ENCODE measurements around the gene CALML3. TPM values are rescaled to one million over a fixed set of nuclear protein-coding genes. Genes with fewer than 3 reads are reported as not detected.

The CALML3 gene
- total RNA-seq, 1 experiment from 2014 or later, result not detected

- H3K27ac ChIP-seq (ENCODE audit: low read length), result no peak overlapping the region
- no peak overlapping the region for H3K4me3 ChIP-seq (ENCODE audit: low read depth in 2 of 2, low read length in 2 of 2)
- POLR2A ChIA-PET, result no interaction called here
- no peaks in the 10 kb centered on the region for H3K4me1 ChIP-seq (ENCODE audit: control insufficient read depth, insufficient read depth, low read length)
- H3K27me3 ChIP-seq (ENCODE audit: control insufficient read depth, insufficient read depth, low read length), result no peaks in the 10 kb centered on the region
- DNase-seq (ENCODE audit: low read depth, low spot score) (no peak), ATAC-seq (no peak; the same call in 1 of the 2 replicates)
- H3K36me3 ChIP-seq (ENCODE audit: control insufficient read depth, insufficient read depth, low read length), result no peaks in the 10 kb centered on the region
- intact Hi-C loops (cut with micrococcal nuclease; ENCODE audit: unreplicated experiment), result no loop called here
- CTCF ChIA-PET, result no interaction called here
- TF ChIP-seq SIN3A (IDR thresholded peaks at IDR 0.05; ENCODE audit: borderline replicate concordance, insufficient read depth, low read depth, low read length) (no peak), TCF7L2 (IDR thresholded peaks at IDR 0.05; ENCODE audit: low read depth, low read length) (no peak), POLR2AphosphoS5 (IDR thresholded peaks at IDR 0.05; ENCODE audit: low read depth, low read length) (no peak), REST (IDR thresholded peaks at IDR 0.05; ENCODE audit: insufficient read depth in 1 of 2, low read depth in 2 of 2, low read length in 1 of 2) (no peak)
- TF ChIP-seq, protein P1, sequence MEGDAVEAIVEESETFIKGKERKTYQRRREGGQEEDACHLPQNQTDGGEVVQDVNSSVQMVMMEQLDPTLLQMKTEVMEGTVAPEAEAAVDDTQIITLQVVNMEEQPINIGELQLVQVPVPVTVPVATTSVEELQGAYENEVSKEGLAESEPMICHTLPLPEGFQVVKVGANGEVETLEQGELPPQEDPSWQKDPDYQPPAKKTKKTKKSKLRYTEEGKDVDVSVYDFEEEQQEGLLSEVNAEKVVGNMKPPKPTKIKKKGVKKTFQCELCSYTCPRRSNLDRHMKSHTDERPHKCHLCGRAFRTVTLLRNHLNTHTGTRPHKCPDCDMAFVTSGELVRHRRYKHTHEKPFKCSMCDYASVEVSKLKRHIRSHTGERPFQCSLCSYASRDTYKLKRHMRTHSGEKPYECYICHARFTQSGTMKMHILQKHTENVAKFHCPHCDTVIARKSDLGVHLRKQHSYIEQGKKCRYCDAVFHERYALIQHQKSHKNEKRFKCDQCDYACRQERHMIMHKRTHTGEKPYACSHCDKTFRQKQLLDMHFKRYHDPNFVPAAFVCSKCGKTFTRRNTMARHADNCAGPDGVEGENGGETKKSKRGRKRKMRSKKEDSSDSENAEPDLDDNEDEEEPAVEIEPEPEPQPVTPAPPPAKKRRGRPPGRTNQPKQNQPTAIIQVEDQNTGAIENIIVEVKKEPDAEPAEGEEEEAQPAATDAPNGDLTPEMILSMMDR (IDR thresholded peaks at IDR 0.05), result no peak
- in situ Hi-C loops (cut with HindIII; ENCODE audit: low pct_unique_long_range_greater_than_20kb, low sequenced_read_pairs), result no loop called here
- H3K9me3 ChIP-seq (ENCODE audit: control insufficient read depth, insufficient read depth, low read depth, low read length), result no peaks in the 10 kb centered on the region
- no TSS peak for BruUV-seq (replicated peaks)
Measured at GRCh38 chr10:5506751-5507648, 17.8 kb upstream of the CALML3 start.

DNA sequence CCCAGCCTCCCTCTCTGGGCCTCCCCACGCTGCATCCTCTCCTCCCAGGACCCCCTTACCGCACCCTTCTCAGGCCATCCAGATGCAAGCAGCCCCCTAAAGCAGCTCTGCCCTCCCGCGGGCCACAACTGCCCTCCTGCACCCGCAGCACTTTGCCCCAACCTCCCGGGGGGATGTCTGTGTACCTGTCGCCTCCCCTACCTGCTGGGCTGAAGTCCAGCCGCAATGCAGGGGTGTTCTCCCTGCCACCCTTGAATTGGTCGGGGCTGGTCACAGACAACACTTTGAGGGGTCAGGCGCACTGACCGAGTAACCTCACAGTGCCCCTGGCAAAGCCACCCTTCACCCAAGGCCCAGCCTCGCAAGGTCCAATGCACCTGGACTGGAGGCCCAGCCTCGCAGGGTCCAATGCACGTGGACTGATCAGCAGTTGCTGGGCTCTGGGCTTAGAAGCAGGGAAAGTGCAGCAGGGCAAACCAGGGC, 17.1 kb upstream of the CALML3 start:
- Histone ChIP-seq H3K27me3 (ENCODE audit: control insufficient read depth, insufficient read depth, low read length) (no peaks in the 10 kb centered on the region), H3K9me3 (ENCODE audit: control insufficient read depth, insufficient read depth, low read depth, low read length) (no peaks in the 10 kb centered on the region), H3K27ac (ENCODE audit: low read length) (no peak overlapping the region), H3K4me3 (ENCODE audit: low read depth in 2 of 2, low read length in 2 of 2) (no peak overlapping the region), H3K4me1 (ENCODE audit: control insufficient read depth, insufficient read depth, low read length) (no peaks in the 10 kb centered on the region), H3K36me3 (ENCODE audit: control insufficient read depth, insufficient read depth, low read length) (no peaks in the 10 kb centered on the region)
- ChIA-PET POLR2A (no interaction called here), CTCF (no interaction called here)
- BruUV-seq (replicated peaks), result no TSS peak
- TF ChIP-seq TCF7L2 (IDR thresholded peaks at IDR 0.05; ENCODE audit: low read depth, low read length), result no peak
- TF ChIP-seq, protein P1 (IDR thresholded peaks at IDR 0.05), result no peak
- TF ChIP-seq POLR2AphosphoS5 (IDR thresholded peaks at IDR 0.05; ENCODE audit: low read depth, low read length), result no peak
- no peak for TF ChIP-seq SIN3A (IDR thresholded peaks at IDR 0.05; ENCODE audit: borderline replicate concordance, insufficient read depth, low read depth, low read length)
- no peak for TF ChIP-seq REST (IDR thresholded peaks at IDR 0.05; ENCODE audit: insufficient read depth in 1 of 2, low read depth in 2 of 2, low read length in 1 of 2)
- ATAC-seq (no peak), DNase-seq (ENCODE audit: low read depth, low spot score) (no peak)
- in situ Hi-C loops (cut with HindIII; ENCODE audit: low pct_unique_long_range_greater_than_20kb, low sequenced_read_pairs), result no loop called here
- intact Hi-C loops (cut with micrococcal nuclease; ENCODE audit: unreplicated experiment), result no loop called here
